Glomerular visceral epithelial cell (primary cell): ENCODE data around the gene ZBTB44.

Source experiments
- DNase-seq: peaks from one replicate; pipeline ENCODE4 v3.0.0-alpha.2; 2016; ENCODE audit errors: extremely low spot score

ZBTB44 gene

DNA sequence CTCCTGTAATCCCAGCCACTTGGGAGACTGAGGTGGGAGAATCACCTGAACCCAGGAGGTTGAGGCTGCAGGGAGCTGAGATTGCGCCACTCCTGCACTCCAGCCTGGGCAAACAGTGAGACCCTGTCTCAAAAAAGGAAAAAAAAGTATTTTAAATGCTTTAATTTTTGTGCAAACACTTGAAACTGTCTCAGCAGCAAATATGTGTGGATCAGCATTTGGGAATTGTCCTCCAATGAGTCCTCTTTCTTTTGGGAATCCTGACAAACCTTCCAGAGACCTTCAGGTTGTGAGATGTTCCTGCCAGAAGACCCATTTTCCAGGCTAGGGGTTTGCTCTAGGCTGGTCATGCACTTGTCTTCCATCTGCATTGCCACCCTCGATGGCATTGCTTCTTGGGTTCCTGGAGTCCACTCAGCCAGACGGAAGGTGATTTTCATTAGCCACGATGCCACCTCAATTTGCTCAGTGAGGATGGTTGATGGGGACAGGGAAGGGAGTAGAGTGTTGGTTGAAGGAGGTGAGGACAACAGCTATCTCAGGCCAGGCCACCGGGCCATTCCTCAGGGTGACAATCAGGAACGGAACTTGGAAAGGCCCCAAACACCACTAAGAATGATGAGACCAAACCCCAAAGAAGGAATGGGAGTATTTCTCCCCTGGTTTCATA is 99.7 kb downstream of the ZBTB44 start:
- DNase-seq = no peak

- no peak for DNase-seq
Observed at GRCh38 chr11:130213979-130214281, 100.8 kb downstream of the ZBTB44 start.

DNA sequence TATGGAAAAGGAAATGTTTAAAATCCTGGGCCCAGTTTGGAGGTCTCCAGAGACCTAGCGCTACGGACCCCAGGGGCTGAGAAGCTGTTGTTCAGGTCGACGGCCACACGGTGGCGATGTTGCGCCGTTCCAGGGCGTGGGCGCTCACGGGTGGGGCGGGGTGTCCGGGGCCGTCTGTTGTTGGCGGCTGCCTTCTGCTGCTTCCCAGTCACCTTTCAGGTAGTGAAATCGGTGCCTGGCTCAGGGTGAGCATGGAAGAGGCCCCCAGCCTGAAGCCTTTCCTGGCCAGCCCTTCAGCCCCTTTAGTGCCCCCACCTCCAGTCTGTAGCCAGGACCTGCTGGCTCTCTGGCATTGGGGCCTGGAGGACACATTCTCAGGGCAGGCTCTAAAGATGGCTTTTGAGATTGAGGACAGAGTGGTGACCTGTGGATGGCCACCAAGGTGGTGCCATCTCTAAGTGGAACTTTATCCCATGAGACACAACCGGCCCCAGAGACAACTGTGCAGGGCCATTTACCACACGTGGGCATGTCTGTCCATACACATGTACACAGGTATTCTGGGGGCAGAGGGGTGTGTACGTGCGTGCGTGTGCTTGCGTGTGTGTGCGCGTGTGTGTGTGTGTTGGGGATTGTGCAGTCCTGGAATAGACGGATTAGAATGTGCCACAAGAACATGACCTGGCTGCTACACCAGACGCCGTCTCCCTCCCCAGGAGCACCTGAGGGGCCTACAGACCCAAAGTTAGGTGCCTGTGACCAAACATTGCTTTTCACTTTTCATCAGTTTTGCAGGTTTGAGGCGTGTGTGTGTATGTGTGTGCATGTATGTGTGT is 101.4 kb downstream of the ZBTB44 start:
- DNase-seq = peak; percentile 49

DNA sequence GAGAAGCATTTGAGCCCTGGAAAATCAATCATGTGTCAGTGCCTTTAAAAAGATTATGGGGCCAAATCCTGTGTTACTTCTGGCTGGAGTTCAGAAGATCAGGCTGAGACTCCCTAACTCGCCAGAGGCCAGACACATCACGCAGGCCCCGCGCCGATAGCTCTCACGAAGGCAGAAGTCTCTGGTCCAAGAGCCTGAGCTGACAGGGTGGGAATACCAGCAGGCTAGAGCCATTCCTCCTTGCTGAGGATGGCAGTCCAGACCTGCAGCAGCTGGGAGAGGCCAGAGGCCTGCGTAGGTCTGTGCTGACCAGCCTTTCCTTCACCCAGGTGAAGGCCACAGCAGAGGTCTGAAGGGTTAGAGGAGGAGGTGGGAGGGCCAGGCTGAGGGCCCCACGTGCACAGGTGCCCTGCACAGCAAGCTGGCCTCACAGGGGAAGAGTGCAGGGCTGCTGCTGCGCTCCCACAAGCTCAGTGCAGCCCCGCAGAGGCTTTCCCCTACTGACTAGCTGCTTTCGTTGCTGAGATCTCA is 102.2 kb downstream of the ZBTB44 start:
- no peak for DNase-seq

GRCh38 chr11:130211781-130212401 is 102.8 kb downstream of the ZBTB44 start:
- DNase-seq = no peak

DNA sequence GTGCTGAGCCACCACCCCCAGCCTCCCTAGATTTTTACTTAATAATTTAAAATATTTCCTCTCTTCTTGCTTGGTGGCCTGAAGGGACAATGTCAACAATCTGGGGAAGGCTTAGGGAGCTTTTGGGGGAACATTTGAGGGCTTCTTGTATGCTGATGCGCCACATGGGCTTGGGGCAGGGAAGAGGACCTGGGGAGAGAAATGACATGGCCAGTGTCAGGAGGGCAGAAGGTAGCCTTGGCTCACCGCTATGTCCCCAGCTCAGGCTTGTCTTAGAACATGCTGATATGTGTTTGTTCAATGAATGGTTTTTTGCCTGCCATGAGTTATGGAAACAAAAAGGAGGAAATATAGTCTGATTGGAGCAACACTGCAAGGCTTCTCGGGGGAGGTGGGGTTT is 103.6 kb downstream of the ZBTB44 start:
- DNase-seq = no peak

DNA sequence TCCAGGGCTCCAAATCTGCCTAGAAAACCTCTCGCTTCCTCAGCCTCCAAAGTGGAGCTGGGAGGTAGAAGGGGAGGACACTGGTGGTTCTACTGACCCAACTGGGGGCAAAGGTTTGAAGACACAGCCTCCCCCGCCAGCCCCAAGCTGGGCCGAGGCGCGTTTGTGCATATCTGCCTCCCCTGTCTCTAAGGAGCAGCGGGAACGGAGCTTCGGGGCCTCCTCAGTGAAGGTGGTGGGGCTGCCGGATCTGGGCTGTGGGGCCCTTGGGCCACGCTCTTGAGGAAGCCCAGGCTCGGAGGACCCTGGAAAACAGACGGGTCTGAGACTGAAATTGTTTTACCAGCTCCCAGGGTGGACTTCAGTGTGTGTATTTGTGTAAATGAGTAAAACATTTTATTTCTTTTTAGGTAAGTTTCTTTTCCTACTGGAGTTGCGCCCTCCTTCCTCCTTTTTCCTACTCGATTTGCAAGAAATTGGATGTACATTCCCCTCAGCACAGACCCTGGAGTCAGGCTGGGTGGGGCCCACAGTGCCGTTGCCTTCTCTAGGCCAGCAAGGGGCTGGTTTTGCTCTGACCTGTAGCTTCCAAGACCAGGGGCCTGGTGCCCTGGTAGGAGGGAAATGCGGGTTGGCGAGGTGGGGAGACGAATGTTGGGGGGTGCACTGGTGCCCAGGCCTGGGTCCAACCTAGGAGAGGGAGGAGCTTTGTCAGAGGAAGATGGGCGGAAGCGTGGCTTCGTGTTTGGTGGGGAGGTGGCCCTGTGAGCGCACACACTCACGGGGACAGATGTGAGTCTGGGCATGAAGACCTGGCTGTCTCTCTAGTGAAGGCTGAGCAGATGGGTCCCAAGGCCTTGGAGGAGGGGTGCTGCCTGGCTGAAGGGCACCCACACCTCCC is 104.5 kb downstream of the ZBTB44 start:
- DNase-seq = no peak

GRCh38 chr11:130209128-130209932 is 105.4 kb downstream of the ZBTB44 start:
- DNase-seq = no peak

DNA sequence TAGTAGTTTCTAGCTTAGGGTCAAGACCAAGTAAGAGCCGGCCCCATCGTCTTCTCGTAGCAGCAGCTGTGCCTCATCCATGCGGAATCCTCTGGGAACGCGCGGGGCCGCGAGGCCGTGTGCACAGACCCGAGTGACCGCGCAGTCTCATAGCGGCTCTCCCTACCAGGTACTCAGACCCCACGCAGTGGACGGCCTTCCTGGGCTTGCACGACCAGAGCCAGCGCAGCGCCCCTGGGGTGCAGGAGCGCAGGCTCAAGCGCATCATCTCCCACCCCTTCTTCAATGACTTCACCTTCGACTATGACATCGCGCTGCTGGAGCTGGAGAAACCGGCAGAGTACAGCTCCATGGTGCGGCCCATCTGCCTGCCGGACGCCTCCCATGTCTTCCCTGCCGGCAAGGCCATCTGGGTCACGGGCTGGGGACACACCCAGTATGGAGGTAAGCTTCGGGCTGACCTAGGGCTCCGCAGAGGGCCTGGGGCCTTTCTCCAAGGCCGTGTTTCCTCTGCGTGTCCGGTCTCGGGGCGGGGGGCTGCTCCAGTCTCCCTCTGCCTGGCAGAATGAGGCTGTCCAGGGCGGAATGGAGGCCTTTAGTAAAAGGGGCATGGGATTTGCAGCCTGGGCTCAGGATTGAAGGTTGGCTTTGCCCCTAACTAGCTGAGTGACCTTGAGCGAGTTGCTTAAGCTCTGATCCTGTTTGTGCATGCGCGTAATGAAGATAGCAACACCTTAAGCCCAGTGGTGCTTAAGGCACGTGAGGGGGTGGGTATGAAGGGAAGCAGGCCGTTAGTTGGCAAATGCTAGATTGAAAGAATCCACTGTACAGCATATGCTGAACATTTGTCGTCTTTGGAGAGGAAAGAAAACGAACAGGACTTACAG is 106.2 kb downstream of the ZBTB44 start:
- no peak for DNase-seq

DNA sequence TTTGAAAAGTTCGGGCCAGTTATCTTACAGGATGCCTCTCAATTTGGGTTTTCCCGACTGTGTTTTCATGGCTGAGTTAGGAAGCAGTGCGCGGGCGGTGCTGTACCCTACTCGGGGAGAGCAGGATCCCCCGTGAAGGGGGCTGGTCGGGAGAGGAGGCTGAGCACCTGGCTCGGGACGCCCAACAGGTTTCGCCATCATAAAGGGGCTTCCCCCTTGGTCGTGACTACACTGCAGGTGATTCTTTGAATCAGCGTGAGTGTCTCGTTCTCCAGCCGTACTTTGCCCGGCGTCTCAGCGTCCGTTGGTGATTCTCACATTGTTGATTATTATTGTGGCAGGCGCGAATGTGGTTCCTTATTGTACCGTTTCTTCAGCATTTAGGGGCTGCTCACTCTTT is 108.6 kb downstream of the ZBTB44 start:
- DNase-seq = no peak

- no peak for DNase-seq
Observed at GRCh38 chr11:130204703-130205095, 110.0 kb downstream of the ZBTB44 start.

DNA sequence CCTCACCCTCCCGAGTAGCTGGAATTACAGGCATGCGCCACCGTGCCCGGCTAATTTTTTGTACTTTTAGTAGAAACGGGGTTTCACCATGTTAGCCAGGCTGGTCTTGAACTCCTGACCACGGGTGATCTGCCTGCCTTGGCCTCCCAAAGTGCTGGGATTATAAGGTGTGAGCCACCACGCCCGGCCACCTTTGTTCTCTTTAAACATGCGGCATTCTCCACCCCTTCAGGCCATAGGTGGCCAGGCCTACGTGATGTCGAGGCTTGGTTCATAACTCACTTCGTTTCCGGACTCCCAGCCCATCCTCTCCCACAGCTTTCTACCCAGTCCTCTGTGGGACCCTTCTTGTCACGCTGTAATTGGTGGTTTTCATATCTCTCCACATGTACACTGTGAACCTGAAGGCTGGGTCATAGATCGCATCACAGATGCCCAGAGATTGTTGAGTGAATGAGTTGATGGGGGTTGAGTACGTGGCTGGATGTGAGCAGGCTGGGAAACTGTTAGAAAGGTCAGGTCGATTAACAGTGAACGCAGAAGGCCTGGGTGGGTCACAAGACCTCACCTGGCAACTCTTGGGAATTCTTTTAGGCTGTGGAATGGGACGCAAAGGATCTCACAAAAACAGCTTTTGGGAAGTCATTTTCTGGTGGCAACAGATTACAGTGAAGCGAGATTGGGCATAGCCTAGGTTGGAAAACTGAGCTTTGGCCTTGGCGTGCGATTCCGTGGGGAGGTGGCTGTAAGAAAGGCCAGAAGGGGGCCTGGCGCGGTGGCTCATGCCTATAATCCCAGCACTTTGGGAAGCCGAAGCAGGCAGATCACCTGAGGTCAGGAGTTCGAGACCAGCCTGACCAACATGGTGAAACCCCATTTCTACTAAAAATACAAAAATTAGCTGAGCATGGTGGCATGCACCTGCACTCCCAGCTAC is 110.7 kb downstream of the ZBTB44 start:
- no peak for DNase-seq

DNA sequence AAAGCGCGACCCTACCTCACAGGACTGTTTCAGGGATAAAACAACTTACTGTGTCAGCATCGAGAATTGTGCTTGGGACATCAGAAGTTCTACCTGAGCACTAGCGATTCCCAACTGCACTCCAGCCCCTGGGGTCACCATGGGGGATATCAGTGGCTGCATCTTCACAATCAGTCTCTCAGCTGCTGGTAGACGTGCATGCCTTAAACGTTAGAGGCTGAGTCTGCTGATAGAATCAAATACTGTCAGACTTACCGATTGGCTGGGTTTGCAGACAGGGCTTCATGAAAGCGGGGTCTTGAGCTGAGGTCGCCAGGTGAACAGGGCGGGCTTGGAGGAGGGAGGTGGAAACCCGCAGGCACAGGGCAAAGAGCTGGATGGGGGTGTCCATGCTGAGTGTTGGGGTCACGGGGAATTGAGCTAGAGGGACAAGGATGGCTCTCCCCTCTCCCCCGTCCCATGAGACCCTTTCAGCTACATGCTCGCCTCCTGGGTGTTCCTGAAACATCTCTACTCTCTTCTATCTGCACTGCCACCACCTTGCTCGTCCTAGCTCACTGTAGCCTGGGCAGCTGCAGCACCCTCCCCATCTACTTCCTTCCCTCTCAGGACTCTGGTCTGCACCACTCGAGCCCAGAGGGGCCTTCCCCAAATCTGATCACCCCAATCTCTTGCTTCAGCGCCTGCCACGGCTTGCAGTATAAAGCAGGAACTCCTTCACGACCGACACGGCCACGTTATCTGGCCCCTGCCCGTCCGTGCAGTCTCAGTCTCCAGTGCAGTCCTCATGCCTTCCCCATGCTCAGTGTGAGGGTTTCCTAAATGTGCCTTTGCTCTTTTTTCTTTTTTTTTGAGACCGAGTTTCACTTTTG is 111.7 kb downstream of the ZBTB44 start:
- DNase-seq = no peak

GRCh38 chr11:130202009-130202817 is 112.5 kb downstream of the ZBTB44 start:
- no peak for DNase-seq

DNA sequence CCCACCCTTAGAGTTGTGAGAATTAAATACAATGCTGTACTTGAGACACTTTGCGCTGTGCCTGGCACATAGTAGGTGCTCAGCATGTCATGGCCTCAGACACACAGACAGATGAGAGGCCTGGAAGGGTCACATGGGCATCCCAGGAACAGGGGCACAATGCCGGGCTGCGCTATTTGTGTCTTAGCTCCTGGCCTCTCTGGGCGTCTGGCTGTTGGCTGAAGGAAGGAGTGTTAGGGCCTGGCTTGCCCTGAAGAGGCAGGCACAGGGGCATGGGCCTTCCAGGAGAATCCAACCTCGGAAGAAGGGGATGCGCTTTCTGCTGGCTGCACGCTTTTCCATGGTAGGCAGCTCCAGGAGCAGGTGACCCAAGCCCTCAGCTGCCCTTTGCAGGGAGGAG is 113.7 kb downstream of the ZBTB44 start:
- DNase-seq = no peak

- no peak for DNase-seq
Observed at GRCh38 chr11:130199792-130200191, 114.9 kb downstream of the ZBTB44 start.

GRCh38 chr11:130198964-130199363 is 115.8 kb downstream of the ZBTB44 start:
- DNase-seq = no peak
